IMR-90 (cell line): Measurements from ENCODE around the gene SEMA5A. TPM values are rescaled to one million over a fixed set of nuclear protein-coding genes. Genes with fewer than 3 reads are reported as not detected.

Experiments used
- ATAC-seq: fragments of 200-7000 bp; cut with Tn5 transposase; 2 replicates; pipeline ENCODE4 v1.9.1; 2020; ENCODE audit warnings: low read depth, mild to moderate bottlenecking, moderate library complexity
- BruUV-seq: library from RNA; stranded (reverse); fragments of 400-500 nt; replicated peaks from 2 replicates; lab custom pipeline; 2021; lab: Mats Ljungman, UMichigan
- CTCF ChIA-PET: fragments of 300-600 bp; formaldehyde crosslinking; extraction: SDS; loops from one replicate; lab custom pipeline; 2021; ENCODE audit warnings: antibody characterized with exemption; lab: Yijun Ruan, JAX
- POLR2A ChIA-PET: fragments of 300-600 bp; sonication (Branson Sonifier 250); formaldehyde crosslinking; loops from one replicate; lab custom pipeline; 2022; ENCODE audit warnings: antibody characterized with exemption; ENCODE audit not compliant: unreplicated experiment; lab: Charles Lee
- DNase-seq: peaks from one replicate; pipeline ENCODE4 v3.0.0; 2013
- H2AFZ ChIP-seq: replicated peaks from 2 replicates; pipeline ENCODE3; 2013; ENCODE audit warnings: low read length, mild to moderate bottlenecking; ENCODE audit not compliant: poor library complexity
- H2AK5ac ChIP-seq: 2 replicates; pipeline ENCODE4 v1.6.1; 2013; ENCODE audit warnings: low read depth, low read length, inconsistent platforms
- H2AK9ac ChIP-seq: replicated peaks from 2 replicates; pipeline ENCODE3; 2013; ENCODE audit warnings: mild to moderate bottlenecking, low read depth, low read length, moderate library complexity; ENCODE audit not compliant: poor library complexity
- H2BK120ac ChIP-seq: 2 replicates; pipeline ENCODE4 v1.6.1; 2013; ENCODE audit warnings: low read depth, low read length, inconsistent platforms
- H2BK15ac ChIP-seq: 3 replicates; pipeline ENCODE4 v1.6.1; 2013; ENCODE audit warnings: low read depth, low read length, inconsistent platforms
- H2BK20ac ChIP-seq: 2 replicates; pipeline ENCODE4 v1.6.1; 2013; ENCODE audit warnings: low read depth, mild to moderate bottlenecking, inconsistent platforms, low read length, moderate library complexity
- H2BK5ac ChIP-seq: 2 replicates; pipeline ENCODE4 v1.6.1; 2013; ENCODE audit warnings: mild to moderate bottlenecking, low read depth, low read length, inconsistent platforms; ENCODE audit not compliant: poor library complexity, severe bottlenecking
- H3K14ac ChIP-seq: replicated peaks from 2 replicates; pipeline ENCODE4 v1.6.1; 2013; ENCODE audit warnings: low read depth, low read length, inconsistent platforms
- H3K18ac ChIP-seq: 2 replicates; pipeline ENCODE4 v1.6.1; 2013; ENCODE audit warnings: low read depth, low read length, control low read depth
- H3K23ac ChIP-seq: 2 replicates; pipeline ENCODE4 v1.6.1; 2013; ENCODE audit warnings: low read depth, low read length, inconsistent platforms
- H3K27ac ChIP-seq: 2 replicates; pipeline ENCODE4 v1.5.1; 2013; ENCODE audit warnings: mild to moderate bottlenecking, control low read depth, low read length; ENCODE audit not compliant: insufficient read depth
- H3K27me3 ChIP-seq: 2 replicates; pipeline ENCODE4 v1.6.1; 2013; ENCODE audit warnings: low read length; ENCODE audit not compliant: control insufficient read depth, insufficient read depth
- H3K36me3 ChIP-seq: 2 replicates; pipeline ENCODE4 v1.6.1; 2013; ENCODE audit warnings: low read length, mixed read lengths; ENCODE audit not compliant: control insufficient read depth, insufficient read depth
- H3K4ac ChIP-seq: 2 replicates; pipeline ENCODE4 v1.6.1; 2013; ENCODE audit warnings: low read depth, low read length, inconsistent platforms
- H3K4me1 ChIP-seq: 2 replicates; pipeline ENCODE4 v1.6.1; 2013; ENCODE audit warnings: low read length, mixed read lengths; ENCODE audit not compliant: control insufficient read depth, insufficient read depth
- H3K4me2 ChIP-seq: 2 replicates; pipeline ENCODE4 v1.6.1; 2013; ENCODE audit warnings: low read depth, mild to moderate bottlenecking, control low read depth, low read length, moderate library complexity
- H3K4me3 ChIP-seq: 2 replicates; pipeline ENCODE4 v1.5.1; 2013; ENCODE audit warnings: low read depth, mild to moderate bottlenecking, control low read depth, low read length, moderate library complexity; ENCODE audit not compliant: insufficient read depth
- H3K56ac ChIP-seq: 2 replicates; pipeline ENCODE4 v1.6.1; 2013; ENCODE audit warnings: low read length, inconsistent platforms; ENCODE audit not compliant: insufficient read depth; ENCODE audit errors: extremely low read depth
- H3K79me1 ChIP-seq, 2 experiments: 2 replicates each; pipeline ENCODE4 v1.6.1; 2013; ENCODE audit warnings: low read length in 2 of 2, inconsistent platforms in 1 of 2, low read depth in 1 of 2
- H3K9ac ChIP-seq: 2 replicates; pipeline ENCODE4 v1.6.1; 2013; ENCODE audit warnings: low read depth, low read length, control low read depth
- H3K9me1 ChIP-seq: 2 replicates; pipeline ENCODE4 v1.6.1; 2013; ENCODE audit warnings: low read length, inconsistent platforms; ENCODE audit not compliant: insufficient read depth
- H3K9me3 ChIP-seq: 2 replicates; pipeline ENCODE4 v1.6.1; 2013; ENCODE audit warnings: low read length; ENCODE audit not compliant: control insufficient read depth, insufficient read depth
- H4K20me1 ChIP-seq: 2 replicates; pipeline ENCODE4 v1.6.1; 2013; ENCODE audit warnings: low read length, inconsistent platforms; ENCODE audit not compliant: insufficient read depth
- H4K5ac ChIP-seq: 2 replicates; pipeline ENCODE4 v1.6.1; 2013; ENCODE audit warnings: mild to moderate bottlenecking, low read depth, low read length, control low read depth
- H4K8ac ChIP-seq, 2 experiments: 2 replicates each; pipeline ENCODE4 v1.6.1; 2013; ENCODE audit warnings: low read depth in 2 of 2, low read length in 2 of 2, control low read depth in 1 of 2, inconsistent platforms in 1 of 2
- H4K91ac ChIP-seq: 2 replicates; pipeline ENCODE4 v1.6.1; 2013; ENCODE audit warnings: low read depth, low read length, inconsistent platforms; ENCODE audit not compliant: insufficient read depth
- BHLHE40 ChIP-seq: fragments of 150-350 bp; IDR thresholded peaks from 2 replicates; pipeline ENCODE4 v1.6.1; 2016; ENCODE audit warnings: mild to moderate bottlenecking, low read depth, low read length
- CEBPB ChIP-seq: IDR thresholded peaks from 2 replicates; pipeline ENCODE4 v1.6.1; 2012; ENCODE audit warnings: low read depth, low read length, improper control_type of control experiment
- CHD1 ChIP-seq: IDR thresholded peaks from 2 replicates; pipeline ENCODE4 v1.6.1; 2012; ENCODE audit warnings: low read depth, low read length, improper control_type of control experiment
- CTCF ChIP-seq: conservative IDR thresholded peaks from 2 replicates; pipeline ENCODE4 v1.5.1; 2012; ENCODE audit warnings: mild to moderate bottlenecking, low read depth, low read length, improper control_type of control experiment
- ELK1 ChIP-seq: fragments of 150-350 bp; IDR thresholded peaks from 2 replicates; pipeline ENCODE4 v1.6.1; 2016; ENCODE audit warnings: low read depth, mild to moderate bottlenecking, low read length, moderate library complexity, borderline replicate concordance
- FOS ChIP-seq: fragments of 150-350 bp; IDR thresholded peaks from 2 replicates; pipeline ENCODE4 v1.6.1; 2016; ENCODE audit warnings: low read depth, low read length
- MAFK ChIP-seq: IDR thresholded peaks from 2 replicates; pipeline ENCODE4 v1.6.1; 2012; ENCODE audit warnings: low read depth, low read length, improper control_type of control experiment
- MAZ ChIP-seq: IDR thresholded peaks from 2 replicates; pipeline ENCODE4 v1.6.1; 2012; ENCODE audit warnings: low read depth, mild to moderate bottlenecking, low read length, improper control_type of control experiment, moderate library complexity, borderline replicate concordance
- MXI1 ChIP-seq: IDR thresholded peaks from 2 replicates; pipeline ENCODE4 v1.6.1; 2012; ENCODE audit warnings: low read depth, mild to moderate bottlenecking, low read length, moderate library complexity, borderline replicate concordance
- NFE2L2 ChIP-seq: fragments of 150-350 bp; IDR thresholded peaks from 2 replicates; pipeline ENCODE4 v1.6.1; 2016; ENCODE audit warnings: low read depth, mild to moderate bottlenecking, low read length
- POLR2A ChIP-seq: IDR thresholded peaks from 2 replicates; pipeline ENCODE4 v1.6.1; 2012; ENCODE audit warnings: mild to moderate bottlenecking, low read depth, low read length
- RAD21 ChIP-seq: IDR thresholded peaks from 2 replicates; pipeline ENCODE4 v1.6.1; 2012; ENCODE audit warnings: low read length, improper control_type of control experiment
- RCOR1 ChIP-seq: IDR thresholded peaks from 2 replicates; pipeline ENCODE4 v1.6.1; 2012; ENCODE audit warnings: mild to moderate bottlenecking, low read length, improper control_type of control experiment; ENCODE audit not compliant: insufficient replicate concordance
- RFX5 ChIP-seq: IDR thresholded peaks from 2 replicates; pipeline ENCODE4 v1.8.0; 2012; ENCODE audit warnings: low read depth, mild to moderate bottlenecking, low read length, moderate library complexity
- SMC3 ChIP-seq: fragments of 150-350 bp; IDR thresholded peaks from 2 replicates; pipeline ENCODE4 v1.6.1; 2016; ENCODE audit warnings: low read depth, mild to moderate bottlenecking, antibody characterized with exemption, low read length, moderate library complexity
- USF2 ChIP-seq: fragments of 150-350 bp; IDR thresholded peaks from 2 replicates; pipeline ENCODE4 v1.6.1; 2017; ENCODE audit warnings: mild to moderate bottlenecking, antibody characterized with exemption, low read length, low read depth
- WGBS, 2 experiments: methylation state at CpG; one replicate each; pipeline versions ENCODE4 v1.1.5 to v1.1.7; 2013; ENCODE audit warnings: missing lambda C conversion rate in 2 of 2; ENCODE audit not compliant: insufficient read length in 1 of 2; ENCODE audit errors: extremely low coverage in 2 of 2; 5-methylcytosine and 5-hydroxymethylcytosine counted together
- dilution Hi-C: fragments of 300-500 bp; cut with HindIII; formaldehyde crosslinking; loops from one replicate; pipeline ENCODE4 v1.14.3; 2018; ENCODE audit warnings: low sequenced_read_pairs; ENCODE audit not compliant: unreplicated experiment
- in situ Hi-C: fragments of 300-500 bp; cut with MboI; formaldehyde crosslinking; loops from 3 replicates; pipeline ENCODE4 v1.14.3; 2019; ENCODE audit warnings: low sequenced_read_pairs, inconsistent platforms, mixed read lengths
- intact Hi-C: fragments of 100-400 bp; cut with micrococcal nuclease; formaldehyde crosslinking; loops from 2 replicates; pipeline ENCODE4 v1.10.0; 2022
- polyA plus RNA-seq, 3 experiments: library from polyadenylated mRNA; depleted of rRNA; stranded (reverse); fragments of >200 nt; gene quantifications; 2 replicates each; pipeline ENCODE4 v1.2.3, GENCODE V29; 2012; ENCODE audit warnings: low replicate concordance in 1 of 3
- total RNA-seq: library from RNA; depleted of rRNA; stranded (reverse); fragments of >200 nt; gene quantifications from 2 replicates; pipeline ENCODE4 v1.2.3, GENCODE V29; 2012

Gene SEMA5A
- total and polyA plus RNA-seq, 2 of the 4 experiments (the other 2 are of a cell fraction), result 8.2 to 9.9 TPM

GRCh38 chr5:9124071-9124470 lies 421.8 kb downstream of the SEMA5A start:
- Histone ChIP-seq H3K4me1 (no peaks in the 10 kb centered on the region), H2AK5ac (no peak overlapping the region), H3K27me3 (no peaks in the 10 kb centered on the region), H3K79me1 (0 out of 4 replicates have a peak, but pooled peaks cover 0 to 6% of the 10 kb centered on the region in 2 experiments), H2BK20ac (no peak overlapping the region), H4K20me1 (no peaks in the 10 kb centered on the region), H3K4me2 (no peak overlapping the region), H2BK15ac (no peak overlapping the region), H2BK120ac (no peak overlapping the region), H3K23ac (no peak overlapping the region), H3K14ac (no peak overlapping the region), H3K9ac (no peak overlapping the region), H3K27ac (no peak overlapping the region), H2AK9ac (no peak overlapping the region), H4K91ac (no peak overlapping the region), H3K56ac (no peak overlapping the region), H2BK5ac (no peak overlapping the region), H3K4me3 (no peak overlapping the region), H3K9me3 (no peaks in the 10 kb centered on the region), H3K9me1 (peaks cover 6% of the 10 kb centered on the region; the same call in 1 of the 2 replicates), H3K4ac (no peak overlapping the region), H3K36me3 (peaks cover 5% of the 10 kb centered on the region; the same call in 1 of the 2 replicates), H4K8ac (no peak overlapping the region), H4K5ac (no peak overlapping the region), H2AFZ (no peak overlapping the region), H3K18ac (no peak overlapping the region)
- no peak for TF ChIP-seq CEBPB
- no peak for TF ChIP-seq SMC3
- TF ChIP-seq CHD1, result no peak
- TF ChIP-seq RCOR1, result no peak
- TF ChIP-seq POLR2A, result no peak
- TF ChIP-seq RAD21, result no peak
- no peak for TF ChIP-seq MAZ
- TF ChIP-seq CTCF, result no peak
- no peak for TF ChIP-seq USF2
- no peak for TF ChIP-seq MXI1
- no peak for TF ChIP-seq FOS
- TF ChIP-seq BHLHE40, result no peak
- no peak for TF ChIP-seq RFX5
- TF ChIP-seq ELK1, result no peak
- no peak for TF ChIP-seq MAFK
- no peak for TF ChIP-seq NFE2L2
- dilution Hi-C loops, result no loop called here
- ChIA-PET POLR2A (no interaction called here), CTCF (no interaction called here)
- no TSS peak for BruUV-seq
- DNase-seq (no peak), ATAC-seq (no peak)
- intact Hi-C loops, result no loop called here
- WGBS, 2 experiments, result no CpG with 5 or more reads among the region's 3 CpGs
- in situ Hi-C loops, result no loop called here
